NCI-H526 (cell line): Measurements from ENCODE around the gene SGSH.

Source experiments
- DNase-seq, 2 experiments: peaks; one replicate each; lab custom pipeline; 2025; lab: John Stamatoyannopoulos, UW

Gene SGSH

GRCh38 chr17:80183581-80184422 lies 36.3 kb downstream of the SGSH start:
- DNase-seq: no peak

GRCh38 chr17:80182845-80183223 lies 37.3 kb downstream of the SGSH start:
- DNase-seq: no peak

GRCh38 chr17:80182118-80182844 lies 37.9 kb downstream of the SGSH start:
- DNase-seq: no peak

GRCh38 chr17:80181431-80181830 lies 38.7 kb downstream of the SGSH start:
- DNase-seq: no peak

GRCh38 chr17:80180192-80180591 lies 39.9 kb downstream of the SGSH start:
- no peak for DNase-seq

- DNase-seq: no peak
These were observed 42.0 kb downstream of the SGSH start for GRCh38 chr17:80177986-80178595.

- no peak for DNase-seq
These were observed 43.4 kb downstream of the SGSH start for GRCh38 chr17:80176757-80177156.

- DNase-seq: no peak
These were observed 46.2 kb downstream of the SGSH start for GRCh38 chr17:80173916-80174315.

- no peak for DNase-seq
These were observed 47.0 kb downstream of the SGSH start for GRCh38 chr17:80173126-80173525.

GRCh38 chr17:80171681-80172080 lies 48.5 kb downstream of the SGSH start:
- no peak for DNase-seq

GRCh38 chr17:80169784-80170500 lies 50.2 kb downstream of the SGSH start, which contains the start of gene CARD14:
CARD14 (plus strand) TSS chr17:80170030; CDS start chr17:80181439, 11,409 bp downstream.
- DNase-seq: peak; percentile 44 to 68

- DNase-seq: no peak
These were observed 51.0 kb downstream of the SGSH start for GRCh38 chr17:80169107-80169506.

- DNase-seq: no peak
These were observed 51.8 kb downstream of the SGSH start for GRCh38 chr17:80168371-80168770.

- peak; percentile 48 to 77 for DNase-seq
These were observed 53.7 kb downstream of the SGSH start for GRCh38 chr17:80166446-80166845.

GRCh38 chr17:80164185-80164584 lies 55.9 kb downstream of the SGSH start:
- no peak for DNase-seq

- no peak for DNase-seq
These were observed 56.8 kb downstream of the SGSH start for GRCh38 chr17:80163336-80163735.

- no peak for DNase-seq
These were observed 59.6 kb downstream of the SGSH start for GRCh38 chr17:80160536-80160935.
